Measurements from ENCODE around the gene OR1B1.

The OR1B1 gene

GRCh38 chr9:122657527-122657926, at the start of gene OR1B1:
OR1B1 (minus strand) TSS chr9:122657627.
- DNase-seq (ENCODE audit: low spot score) = no peak
- TF ChIP-seq CTCF (IDR thresholded peaks at IDR 0.05; ENCODE audit: extremely low read depth, missing control alignments) = no peak

- no peak for DNase-seq (ENCODE audit: low spot score)
- TF ChIP-seq CTCF (IDR thresholded peaks at IDR 0.05; ENCODE audit: extremely low read depth, missing control alignments) = no peak
Observed at GRCh38 chr9:122695696-122696095, 38.3 kb upstream of the OR1B1 start.

- no peak for TF ChIP-seq CTCF (IDR thresholded peaks at IDR 0.05; ENCODE audit: extremely low read depth, missing control alignments)
- DNase-seq (ENCODE audit: low spot score) = no peak
Observed at GRCh38 chr9:122684851-122685250, 27.4 kb upstream of the OR1B1 start.

- DNase-seq (ENCODE audit: low spot score) = no peak
- no peak for TF ChIP-seq CTCF (IDR thresholded peaks at IDR 0.05; ENCODE audit: extremely low read depth, missing control alignments)
Observed at GRCh38 chr9:122672481-122672880, 15.1 kb upstream of the OR1B1 start.

- no peak for DNase-seq (ENCODE audit: low spot score)
- TF ChIP-seq CTCF (IDR thresholded peaks at IDR 0.05; ENCODE audit: extremely low read depth, missing control alignments) = no peak
Observed at GRCh38 chr9:122661416-122661815, 4.0 kb upstream of the OR1B1 start, which contains the start of gene OR1L1. OR1L1 (plus strand) TSS chr9:122661716; CDS start chr9:122661716, 0 bp downstream.

GRCh38 chr9:122656378-122656777, 1.0 kb downstream of the OR1B1 start:
- DNase-seq (ENCODE audit: low spot score) = no peak
- no peak for TF ChIP-seq CTCF (IDR thresholded peaks at IDR 0.05; ENCODE audit: extremely low read depth, missing control alignments)

- TF ChIP-seq CTCF (IDR thresholded peaks at IDR 0.05; ENCODE audit: extremely low read depth, missing control alignments) = no peak
- no peak for DNase-seq (ENCODE audit: low spot score)
Observed at GRCh38 chr9:122642226-122642625, 15.2 kb downstream of the OR1B1 start.

Data from GM20000 (cell line).